Activated T-helper 1 cell treated with Interleukin-2 at 50 U/mL for 16 hours (primary cell): Measurements from ENCODE around the gene REXO1.

Experiments
- DNase-seq: peaks from one replicate; pipeline ENCODE4 v3.0.0-alpha.2; 2020; ENCODE audit warnings: low read depth

Gene REXO1

DNA sequence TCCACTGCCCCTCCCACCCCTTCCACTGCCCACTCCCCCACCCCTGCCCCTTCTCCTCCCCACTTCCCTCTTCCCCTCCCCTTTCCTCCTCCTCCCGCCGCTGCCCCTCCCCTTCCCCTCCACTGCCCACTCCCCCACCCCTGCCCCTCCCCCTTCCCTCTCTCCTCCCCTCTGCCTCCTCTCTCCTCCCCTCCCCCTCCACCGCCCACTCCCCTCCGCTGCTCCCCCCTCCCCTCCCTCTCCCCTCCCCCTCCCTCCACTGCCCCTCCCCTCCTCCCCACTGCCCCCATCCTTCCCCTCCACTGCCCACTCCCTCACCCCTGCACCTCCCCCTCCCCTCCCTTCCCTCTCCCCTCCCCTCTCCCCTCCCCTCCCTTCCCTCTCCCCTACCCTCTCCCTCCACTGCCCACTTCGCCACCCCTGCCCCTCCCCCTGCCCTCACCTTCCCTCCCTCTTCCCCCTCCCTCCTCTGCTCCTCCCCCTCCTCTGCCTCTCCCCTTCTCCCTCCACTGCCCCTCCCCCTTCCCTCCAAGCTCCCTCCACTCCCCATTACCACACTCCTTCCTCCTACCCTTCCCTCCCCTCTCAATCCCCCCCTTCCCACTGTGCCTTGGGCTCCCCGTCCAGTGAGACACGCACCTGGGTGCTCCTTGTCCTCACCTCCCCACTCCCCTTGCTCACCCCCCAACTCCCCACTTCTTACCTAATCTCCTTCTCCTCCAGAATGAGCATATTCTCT is 58.1 kb downstream of the REXO1 start:
- no peak for DNase-seq

DNA sequence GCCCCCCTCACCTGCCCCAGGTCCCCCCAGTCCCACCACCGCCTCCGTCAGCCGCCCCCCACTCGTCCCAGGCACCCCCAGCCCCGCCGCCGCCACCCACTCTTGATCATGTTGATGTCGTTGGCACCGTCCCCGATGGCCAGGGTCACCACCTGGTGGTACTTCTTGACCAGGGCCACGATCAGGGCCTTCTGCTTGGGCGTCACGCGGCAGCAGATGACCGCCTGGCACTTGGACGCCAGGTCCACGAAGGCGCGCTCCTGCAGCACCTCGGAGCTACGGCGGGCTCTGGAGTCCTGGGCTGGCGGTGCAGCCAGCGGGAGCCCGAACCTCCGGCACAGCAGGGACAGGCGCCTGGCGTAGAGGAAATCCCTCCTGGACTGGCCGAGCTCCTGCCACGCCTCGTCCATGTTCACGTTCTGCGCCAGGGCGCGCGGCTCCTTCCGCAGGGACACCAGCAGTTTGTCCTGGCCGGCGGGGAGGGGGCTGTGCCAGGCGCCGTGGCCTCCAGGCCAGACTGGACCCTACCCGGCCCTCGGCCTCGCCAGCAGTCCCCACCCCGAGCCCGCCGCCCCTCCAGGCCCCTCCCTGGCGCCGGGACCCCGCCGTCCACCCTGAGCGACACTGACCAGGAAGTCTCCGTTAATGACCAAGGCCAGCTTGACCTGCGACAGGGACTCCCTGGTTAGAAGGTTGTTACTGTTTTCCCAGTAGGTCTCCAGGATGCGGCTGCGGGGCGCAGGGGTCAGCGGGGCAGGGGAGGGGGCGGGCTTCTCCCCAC is 58.8 kb downstream of the REXO1 start:
- DNase-seq, result no peak

- DNase-seq, result no peak
Observed at GRCh38 chr19:1787116-1787515, 61.2 kb downstream of the REXO1 start.

- no peak for DNase-seq
Observed at GRCh38 chr19:1786668-1787067, 61.6 kb downstream of the REXO1 start.

GRCh38 chr19:1785310-1785709 is 63.0 kb downstream of the REXO1 start:
- DNase-seq, result no peak

DNA sequence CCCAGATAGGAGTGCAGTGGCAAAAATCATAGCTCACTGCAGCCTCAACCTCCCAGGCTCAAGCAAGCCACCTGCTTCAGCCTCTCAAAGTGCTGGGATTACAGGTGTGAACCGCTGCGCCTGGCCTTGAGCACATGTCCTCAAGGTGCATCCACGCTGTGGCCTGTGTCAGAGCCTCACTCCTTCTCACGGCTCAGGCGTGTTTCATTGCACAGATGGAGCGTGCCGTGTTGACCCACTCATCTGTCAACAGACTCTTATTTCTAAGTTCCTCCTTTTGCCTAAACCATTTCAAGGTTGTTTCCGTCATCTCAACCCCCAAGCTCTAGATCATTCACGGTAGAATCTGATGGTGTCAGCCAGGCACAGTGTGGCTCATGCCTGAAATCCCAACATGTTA is 64.4 kb downstream of the REXO1 start:
- DNase-seq, result no peak

GRCh38 chr19:1783354-1783753 is 64.9 kb downstream of the REXO1 start:
- no peak for DNase-seq

DNA sequence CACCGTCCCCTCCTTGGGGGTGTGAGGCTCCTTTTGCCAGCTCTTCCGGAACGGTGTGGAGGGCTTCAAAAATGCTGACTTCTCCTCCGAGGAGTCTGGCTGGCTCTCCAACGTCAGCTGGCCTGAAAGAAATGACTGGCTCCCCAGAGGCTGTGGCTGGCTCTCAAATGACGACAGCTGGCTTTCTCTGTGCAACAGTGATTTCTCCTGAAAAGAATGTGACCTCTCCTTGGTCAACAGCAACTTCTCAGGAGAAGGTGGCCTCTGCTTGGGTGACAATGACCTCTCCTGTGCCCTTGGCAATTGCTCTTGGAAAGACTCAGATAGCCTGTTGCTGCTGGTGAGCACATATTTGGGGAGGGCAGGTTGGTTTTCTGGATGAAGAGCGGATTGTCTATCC is 65.8 kb downstream of the REXO1 start:
- no peak for DNase-seq

- DNase-seq, result no peak
Observed at GRCh38 chr19:1780272-1780958, 67.9 kb downstream of the REXO1 start.

DNA sequence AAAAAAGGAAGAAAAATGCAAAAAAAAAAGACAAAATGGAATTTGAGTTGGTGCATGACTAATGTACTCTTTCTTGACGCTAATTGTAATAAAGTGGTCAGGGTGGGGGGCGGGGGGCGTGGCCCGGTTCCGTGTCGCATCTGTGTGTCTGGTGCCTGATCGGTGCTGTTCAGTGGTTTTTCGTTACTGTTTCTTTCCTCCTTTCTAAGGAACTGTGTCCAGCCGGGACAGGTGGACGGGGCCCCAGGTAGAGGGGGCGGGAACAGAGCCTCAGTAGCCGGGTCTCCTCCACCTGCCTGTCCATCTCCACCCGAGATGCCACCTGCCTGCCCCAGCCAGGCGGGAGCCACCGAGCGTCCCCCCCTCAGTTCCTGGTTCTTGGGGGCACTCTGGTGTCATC is 68.7 kb downstream of the REXO1 start:
- DNase-seq, result no peak

DNA sequence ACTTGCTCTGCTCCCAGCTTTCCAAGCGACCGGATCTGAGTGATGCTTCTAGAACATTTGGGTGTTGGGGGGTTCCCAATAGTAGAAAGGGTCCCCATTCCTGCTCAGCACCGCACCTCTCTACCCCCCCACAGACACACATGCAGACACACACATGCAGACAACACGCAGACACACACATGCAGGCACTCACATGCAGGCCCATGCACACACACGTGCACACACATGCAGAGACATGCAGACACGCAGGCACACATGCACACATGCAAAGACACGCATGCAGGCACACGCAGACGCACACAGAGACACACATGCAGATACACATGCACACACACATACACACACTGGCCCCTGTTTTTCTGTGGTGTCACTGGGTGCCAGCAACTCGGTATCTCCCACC is 71.1 kb downstream of the REXO1 start:
- no peak for DNase-seq

DNA sequence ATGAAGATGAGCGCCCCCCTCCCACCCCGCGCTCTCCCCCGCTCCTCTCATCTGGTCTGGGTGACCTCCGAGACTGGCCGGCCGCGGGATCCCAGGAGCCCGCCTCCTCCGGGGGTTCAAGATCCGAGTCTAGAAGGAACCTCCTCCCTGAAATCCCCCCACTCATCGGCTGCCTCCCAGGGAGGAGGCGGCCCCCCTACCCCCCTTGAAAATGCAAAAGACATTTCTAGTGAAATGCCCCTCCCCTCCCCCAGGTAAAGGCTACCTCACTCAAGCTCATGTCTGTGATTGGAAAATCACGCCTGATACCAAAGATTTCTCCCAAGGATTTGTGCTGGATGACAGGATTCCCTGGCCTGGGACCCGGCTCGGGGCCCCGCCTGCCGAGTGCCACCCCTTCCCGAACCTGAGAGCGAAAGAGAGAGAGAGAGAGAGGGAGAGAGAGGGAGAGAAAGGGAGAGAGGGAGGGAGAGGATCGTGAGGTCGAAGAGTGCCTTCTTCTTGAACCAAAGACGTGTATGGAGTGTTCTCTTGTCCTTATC is 71.6 kb downstream of the REXO1 start:
- no peak for DNase-seq

GRCh38 chr19:1775951-1776605 is 72.2 kb downstream of the REXO1 start:
- DNase-seq, result no peak

- no peak for DNase-seq
Observed at GRCh38 chr19:1774989-1775772, 73.1 kb downstream of the REXO1 start.

DNA sequence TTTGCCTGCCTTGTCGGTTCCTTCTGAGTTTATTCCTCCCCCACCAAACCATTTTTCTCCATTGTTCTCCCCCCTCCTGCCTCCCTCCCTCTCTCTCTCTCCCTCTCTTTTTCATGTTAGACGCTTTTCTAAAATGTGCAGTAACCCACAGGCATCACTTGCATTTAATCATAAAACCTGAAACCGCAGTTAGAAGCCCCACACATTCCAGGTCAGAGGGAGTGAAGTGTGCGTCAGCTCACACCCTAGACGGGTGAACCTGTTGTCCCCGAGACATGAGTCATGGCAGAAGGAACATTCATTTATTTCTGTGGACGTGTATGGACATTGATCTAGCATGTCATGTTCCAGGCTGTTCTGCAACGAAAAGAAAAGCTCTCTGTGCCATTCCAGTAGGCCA is 75.1 kb downstream of the REXO1 start:
- DNase-seq, result no peak

GRCh38 chr19:1770866-1771576 is 77.3 kb downstream of the REXO1 start:
- DNase-seq, result no peak

DNA sequence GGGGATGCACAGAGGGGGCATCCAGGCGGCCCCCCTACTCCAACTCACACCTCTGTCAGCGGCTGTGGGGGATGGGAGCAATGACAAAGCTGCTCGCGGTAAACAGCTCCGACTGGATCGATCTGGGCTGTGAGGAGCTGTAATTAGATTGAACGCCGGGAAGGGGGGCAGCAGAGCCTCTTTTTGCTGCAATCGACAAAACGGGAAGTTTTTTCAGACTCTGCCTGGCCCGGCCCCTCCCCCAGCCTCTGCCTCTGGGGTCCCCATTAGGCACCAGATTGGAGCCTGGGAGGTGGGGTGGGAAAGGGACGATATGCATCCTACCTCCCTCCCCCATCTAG is 78.7 kb downstream of the REXO1 start:
- DNase-seq, result no peak

GRCh38 chr19:1768918-1769644 is 79.2 kb downstream of the REXO1 start:
- DNase-seq, result no peak

DNA sequence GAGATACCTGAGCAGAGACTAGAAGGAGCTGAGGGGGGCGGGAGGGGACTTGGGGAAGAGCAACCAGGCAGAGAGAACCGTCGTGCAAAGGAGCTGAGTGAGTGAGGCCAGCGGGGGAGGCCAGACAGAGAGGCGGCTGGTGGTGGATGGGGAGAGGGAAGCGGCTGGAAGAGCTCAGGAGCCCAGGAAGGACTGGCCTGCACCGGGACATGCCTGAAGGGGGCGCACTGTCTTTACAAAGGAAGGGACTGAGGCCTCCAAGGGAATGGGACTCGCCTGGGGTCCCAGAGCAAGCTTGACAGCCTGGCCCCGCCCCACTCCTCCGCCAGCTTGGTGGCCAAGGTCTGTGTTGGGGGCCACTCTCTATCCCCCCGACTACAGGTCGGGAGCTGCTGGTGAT is 80.0 kb downstream of the REXO1 start:
- no peak for DNase-seq

- DNase-seq, result peak; percentile 35
Observed at GRCh38 chr19:1767464-1767933, 80.8 kb downstream of the REXO1 start.
